Thoracic aorta (tissue), 2 donors: ENCODE measurements around the gene KIAA2012. TPM values are rescaled to one million over a fixed set of nuclear protein-coding genes. Genes with fewer than 3 reads are reported as not detected.

ENCODE experiments used
- ATAC-seq: fragments of 150-250 bp; one replicate; pipeline ENCODE4 v1.8.0; 2017; ENCODE audit warnings: low read depth; ENCODE audit not compliant: insufficient number of reproducible peaks, low FRiP score
- DNase-seq: peaks from one replicate; pipeline ENCODE4 v3.0.0-alpha.2; 2020; ENCODE audit warnings: low spot score
- H3K27ac ChIP-seq, 2 donors: fragments of 200-600 bp; sonication (generic); 1 replicate in 1 of 2; 2 replicates in 1 of 2; pipeline ENCODE4 v1.5.1; 2016; ENCODE audit warnings: mild to moderate bottlenecking in 2 of 2, moderate library complexity in 2 of 2
- H3K27me3 ChIP-seq: fragments of 200-600 bp; sonication (generic); replicated peaks from 2 replicates; pipeline ENCODE4 v1.6.0; 2016; ENCODE audit warnings: mild to moderate bottlenecking; ENCODE audit not compliant: insufficient read depth
- H3K36me3 ChIP-seq: fragments of 200-600 bp; sonication (generic); one replicate; pipeline ENCODE4 v1.5.1; 2016
- H3K4me1 ChIP-seq, 2 donors: fragments of 200-600 bp; sonication (generic); 1 replicate in 1 of 2; 2 replicates in 1 of 2; pipeline versions ENCODE4 v1.5.1 to v1.6.0; 2016; ENCODE audit warnings: low read depth in 2 of 2, mild to moderate bottlenecking in 1 of 2; ENCODE audit not compliant: control insufficient read depth in 1 of 2
- H3K4me3 ChIP-seq: fragments of 200-600 bp; sonication (generic); 2 replicates; pipeline ENCODE4 v1.5.1; 2016; ENCODE audit warnings: mild to moderate bottlenecking
- H3K9me3 ChIP-seq: fragments of 200-600 bp; sonication (generic); 2 replicates; pipeline ENCODE4 v1.5.1; 2016
- total RNA-seq, 2 donors: library from RNA; depleted of rRNA; stranded (reverse); fragments of >200 nt; gene quantifications; one replicate each; pipeline versions ENCODE4 v1.1.0 to v1.2.3, GENCODE V29; 2016
- TF ChIP-seq, protein P1 (sequence below): fragments of 200-600 bp; sonication (generic); IDR thresholded peaks from one replicate; pipeline ENCODE4 v1.5.1; 2019; ENCODE audit warnings: antibody characterized with exemption

KIAA2012 gene
- total RNA-seq, 2 donors from 2014 or later, result not detected

DNA sequence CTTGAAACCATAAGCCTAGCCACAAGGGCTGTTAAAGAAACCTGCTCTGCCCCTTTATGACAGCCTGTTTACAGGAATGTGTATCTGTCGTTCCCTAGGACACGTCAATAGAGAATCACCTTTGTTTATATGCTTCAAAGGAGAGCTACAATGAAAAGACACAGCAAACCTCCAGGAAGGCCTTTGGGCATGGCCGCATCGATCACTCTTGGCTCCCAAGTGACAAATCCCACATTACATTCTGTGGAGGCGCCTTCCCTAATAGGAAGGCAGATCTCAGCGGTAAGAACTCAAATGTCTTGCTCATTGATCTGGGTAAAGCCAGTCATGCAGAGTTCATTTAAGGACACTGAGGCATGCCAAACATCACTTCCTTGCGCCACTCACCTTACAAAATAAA lies 26.5 kb downstream of the KIAA2012 start:
- no peak for DNase-seq
- Histone ChIP-seq H3K4me1 (no peaks in the 10 kb centered on the region), H3K4me3 (no peak overlapping the region), H3K27me3 (no peaks in the 10 kb centered on the region), H3K36me3 (no peaks in the 10 kb centered on the region), H3K27ac (no peak overlapping the region), H3K9me3 (no peaks in the 10 kb centered on the region)
- ATAC-seq, result no peak
- TF ChIP-seq, protein P1, sequence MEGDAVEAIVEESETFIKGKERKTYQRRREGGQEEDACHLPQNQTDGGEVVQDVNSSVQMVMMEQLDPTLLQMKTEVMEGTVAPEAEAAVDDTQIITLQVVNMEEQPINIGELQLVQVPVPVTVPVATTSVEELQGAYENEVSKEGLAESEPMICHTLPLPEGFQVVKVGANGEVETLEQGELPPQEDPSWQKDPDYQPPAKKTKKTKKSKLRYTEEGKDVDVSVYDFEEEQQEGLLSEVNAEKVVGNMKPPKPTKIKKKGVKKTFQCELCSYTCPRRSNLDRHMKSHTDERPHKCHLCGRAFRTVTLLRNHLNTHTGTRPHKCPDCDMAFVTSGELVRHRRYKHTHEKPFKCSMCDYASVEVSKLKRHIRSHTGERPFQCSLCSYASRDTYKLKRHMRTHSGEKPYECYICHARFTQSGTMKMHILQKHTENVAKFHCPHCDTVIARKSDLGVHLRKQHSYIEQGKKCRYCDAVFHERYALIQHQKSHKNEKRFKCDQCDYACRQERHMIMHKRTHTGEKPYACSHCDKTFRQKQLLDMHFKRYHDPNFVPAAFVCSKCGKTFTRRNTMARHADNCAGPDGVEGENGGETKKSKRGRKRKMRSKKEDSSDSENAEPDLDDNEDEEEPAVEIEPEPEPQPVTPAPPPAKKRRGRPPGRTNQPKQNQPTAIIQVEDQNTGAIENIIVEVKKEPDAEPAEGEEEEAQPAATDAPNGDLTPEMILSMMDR, result no peak

DNA sequence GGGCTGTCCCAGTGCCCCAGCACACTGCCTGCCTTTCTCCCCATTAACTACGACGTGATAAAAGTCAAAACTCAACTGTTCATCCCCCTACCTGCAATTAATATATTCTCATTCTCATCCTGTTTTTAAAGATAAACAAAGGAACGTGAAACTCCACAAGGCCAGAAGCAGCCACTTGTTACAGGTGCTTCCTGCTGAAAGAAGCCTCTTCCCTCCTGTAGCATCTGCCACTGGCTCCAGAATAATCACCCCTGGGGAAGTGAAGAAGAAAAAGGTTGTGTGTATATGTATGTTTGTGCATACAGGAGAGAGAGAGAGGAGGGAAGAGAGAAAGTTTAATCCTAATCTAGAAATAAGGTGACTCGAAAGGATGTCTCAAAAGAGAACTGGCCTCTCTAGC lies 27.1 kb downstream of the KIAA2012 start:
- DNase-seq (no peak), ATAC-seq (no peak)
- no peak overlapping the region for H3K4me3 ChIP-seq
- TF ChIP-seq, protein P1, result no peak
- H3K36me3 ChIP-seq, result no peaks in the 10 kb centered on the region
- H3K4me1 ChIP-seq, result no peaks in the 10 kb centered on the region
- H3K9me3 ChIP-seq, result no peaks in the 10 kb centered on the region
- no peaks in the 10 kb centered on the region for H3K27me3 ChIP-seq
- no peak overlapping the region for H3K27ac ChIP-seq

DNA sequence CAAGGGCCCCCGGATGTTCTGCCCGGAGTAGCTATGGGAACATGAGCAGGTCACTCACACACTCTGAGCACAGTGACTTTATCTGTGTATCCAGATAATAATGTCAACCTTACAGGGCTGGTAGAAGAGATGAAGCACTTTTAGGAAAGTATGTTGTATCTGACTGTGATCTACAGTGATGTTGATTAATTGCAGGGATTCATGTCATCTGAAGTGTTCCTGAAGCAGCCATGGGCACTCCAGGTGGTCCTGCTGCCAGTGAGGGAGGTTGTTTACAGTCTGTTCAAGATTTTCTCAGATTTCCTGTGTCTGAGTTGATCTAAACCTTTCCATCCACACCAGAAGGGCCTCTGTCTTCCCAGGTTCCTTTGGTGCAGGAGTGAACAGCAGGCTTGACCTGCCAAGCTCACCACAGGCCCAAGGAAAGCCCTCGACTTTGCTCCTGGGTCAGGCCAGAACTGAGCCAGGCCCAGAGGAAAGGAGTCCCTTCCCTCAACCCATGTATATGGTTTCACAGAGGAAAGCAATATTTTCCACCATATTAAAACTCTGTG lies 28.0 kb downstream of the KIAA2012 start:
- Histone ChIP-seq H3K36me3 (no peaks in the 10 kb centered on the region), H3K4me3 (no peak overlapping the region), H3K27me3 (no peaks in the 10 kb centered on the region), H3K4me1 (no peaks in the 10 kb centered on the region), H3K27ac (no peak overlapping the region), H3K9me3 (no peaks in the 10 kb centered on the region)
- ATAC-seq, result no peak
- no peak for DNase-seq
- TF ChIP-seq, protein P1, result no peak

DNA sequence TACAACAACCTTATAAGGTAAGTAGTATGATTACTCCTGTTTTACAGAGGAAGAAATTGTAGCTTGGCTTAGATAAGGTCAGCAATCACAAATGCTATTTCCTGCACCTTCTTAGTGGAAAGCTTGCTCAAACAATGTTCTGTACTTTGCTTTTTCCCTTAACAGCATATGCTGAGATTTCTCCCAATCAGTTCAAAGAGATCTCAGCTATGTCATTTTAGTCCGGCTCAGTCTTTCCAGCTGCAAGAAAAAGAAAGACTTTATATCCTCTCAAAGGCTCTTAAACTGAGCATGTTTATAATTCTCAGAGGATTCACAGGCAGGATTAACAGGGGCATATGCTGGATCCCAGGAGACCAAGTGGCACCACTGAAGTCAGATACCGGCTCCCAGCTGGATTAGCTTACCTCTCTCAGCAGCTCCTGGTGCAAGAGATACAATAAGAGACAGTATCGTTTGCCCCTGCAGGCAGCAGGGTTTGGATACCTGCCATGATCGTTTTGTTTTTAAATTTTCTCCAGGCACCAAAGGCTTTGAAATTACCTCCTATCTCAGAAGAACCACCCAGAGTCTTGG lies 29.5 kb downstream of the KIAA2012 start:
- Histone ChIP-seq H3K4me1 (no peaks in the 10 kb centered on the region), H3K4me3 (no peak overlapping the region), H3K27ac (no peak overlapping the region), H3K36me3 (no peaks in the 10 kb centered on the region), H3K27me3 (no peaks in the 10 kb centered on the region), H3K9me3 (no peaks in the 10 kb centered on the region)
- DNase-seq, result no peak
- no peak for ATAC-seq
- TF ChIP-seq, protein P1, result no peak

DNA sequence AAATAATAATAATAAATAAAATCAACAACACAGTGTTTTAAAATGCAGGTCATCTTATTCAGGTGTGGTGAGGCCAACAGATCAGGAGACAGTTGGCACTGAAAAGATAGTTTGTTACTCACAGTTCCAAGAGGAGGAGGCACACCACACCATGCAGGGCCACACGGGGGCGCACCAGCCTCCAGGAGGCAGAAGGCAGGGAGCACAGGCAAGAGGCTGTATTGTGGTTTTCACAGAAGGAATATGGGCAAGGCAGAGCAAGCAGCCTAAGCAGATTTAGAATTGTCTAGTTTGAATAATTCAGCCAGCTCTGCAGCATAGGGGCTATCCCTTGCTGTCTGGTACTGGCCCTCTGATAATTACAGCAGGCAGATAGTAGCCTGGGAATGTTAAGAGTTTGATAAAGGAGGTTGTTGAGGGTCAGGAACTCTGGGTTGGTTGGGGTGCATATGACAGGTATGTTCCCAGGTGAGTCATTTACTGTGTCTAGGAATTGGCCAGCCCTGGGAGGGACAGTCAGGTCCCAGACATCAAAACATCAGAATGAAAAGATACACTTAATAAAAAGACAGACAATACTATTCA lies 31.3 kb downstream of the KIAA2012 start:
- Histone ChIP-seq H3K9me3 (no peaks in the 10 kb centered on the region), H3K4me3 (no peak overlapping the region), H3K27ac (no peak overlapping the region), H3K36me3 (no peaks in the 10 kb centered on the region), H3K4me1 (no peaks in the 10 kb centered on the region), H3K27me3 (no peaks in the 10 kb centered on the region)
- TF ChIP-seq, protein P1, result peak; percentile 16
- no peak for ATAC-seq
- DNase-seq, result no peak
